ENCODE data around the gene PIP5K1A. TPM values are rescaled to one million over a fixed set of nuclear protein-coding genes. Genes with fewer than 3 reads are reported as not detected.

The PIP5K1A gene
- total and polyA plus RNA-seq, 2 of the 8 experiments (the other 6 are each of a cell fraction or from before 2014, with no cell fraction given) = 87.5 to 105 TPM

DNA sequence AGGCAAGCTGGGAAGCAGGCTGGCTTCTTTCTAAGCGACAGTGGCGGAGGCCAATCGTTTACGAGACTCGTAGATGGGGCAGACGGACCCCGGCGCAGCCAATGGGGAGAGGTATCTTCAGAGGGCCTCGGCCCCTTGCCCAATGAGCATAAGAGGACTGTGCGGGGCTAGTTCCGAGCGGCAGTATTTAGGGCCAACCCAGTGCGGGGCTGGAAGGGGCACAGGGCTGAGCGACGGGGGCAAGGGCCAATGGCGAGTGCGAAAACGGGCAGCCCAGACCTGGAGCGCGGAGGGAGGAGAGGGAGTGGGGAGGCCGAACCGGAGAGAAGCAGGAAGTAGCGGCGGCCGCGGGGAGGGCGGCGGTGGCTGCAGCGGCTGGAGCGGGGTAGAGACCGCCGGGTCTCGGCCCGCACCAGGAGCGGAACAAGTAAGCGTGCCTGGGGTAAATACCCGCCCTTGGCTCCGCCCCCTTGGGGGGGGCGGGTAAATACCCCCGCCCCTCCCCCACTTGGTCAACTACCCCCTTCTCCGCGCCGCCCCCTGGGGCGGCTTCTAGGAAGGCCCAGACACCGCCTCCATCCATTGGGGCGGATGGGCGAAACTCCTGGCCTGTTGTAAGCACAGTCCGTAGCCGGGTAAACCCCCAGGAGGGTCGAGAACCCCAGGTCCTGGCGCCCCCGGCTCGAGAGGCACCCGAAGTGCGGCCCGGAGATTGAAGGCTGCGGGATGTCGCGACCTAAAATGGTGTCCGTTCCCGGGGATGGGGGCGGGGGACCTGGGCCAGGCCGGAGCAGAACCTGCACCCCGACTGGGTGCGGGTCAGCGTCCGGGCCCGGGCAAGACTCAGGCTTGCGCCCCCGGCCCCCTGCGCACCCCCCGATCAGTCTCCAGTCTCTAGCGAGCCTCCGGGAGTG lies 83.9 kb downstream of the PIP5K1A start, which contains the start of gene ZNF687:
TSS of gene ZNF687 (plus strand) at position 331 of the 914 bp plus-strand sequence. CDS start 3,993 bp downstream, outside the sequence.
- Histone ChIP-seq H2BK12ac (ENCODE audit: low read depth, low read length) (peak within 1 kb of the TSS; percentile 99), H3K23ac (ENCODE audit: insufficient read length) (no peak within 1 kb of the TSS), H3K4ac (replicated peaks; ENCODE audit: insufficient read length, low read depth, low read length) (peak within 1 kb of the TSS; percentile 80), H3K27me3 (replicated peaks in 1 of 4; ENCODE audit: control insufficient read depth in 3 of 4, extremely low read depth in 1 of 4, insufficient read depth in 3 of 4, low read length in 3 of 4) (no peaks in the 10 kb centered on the region), H4K20me1 (replicated peaks in 1 of 2; ENCODE audit: control insufficient read depth in 1 of 2, insufficient read depth in 2 of 2, low read length in 2 of 2) (peaks cover 0 to 8% of the 10 kb centered on the region in 2 experiments), H3K9me3 (ENCODE audit: insufficient read depth in 2 of 2, low read depth in 1 of 2, low read length in 1 of 2) (no peaks in the 10 kb centered on the region), H2AK5ac (ENCODE audit: low read depth, low read length) (peak within 1 kb of the TSS; percentile 68), H3K4me2 (ENCODE audit: insufficient read depth in 1 of 2, low read depth in 2 of 2, low read length in 2 of 2) (peak within 1 kb of the TSS; percentile 88), H3K79me1 (ENCODE audit: low read depth, low read length) (peaks cover 8% of the 10 kb centered on the region; the same call in 1 of the 2 replicates), H2BK120ac (replicated peaks; ENCODE audit: low read depth, low read length) (peak within 1 kb of the TSS; percentile 58), H2BK20ac (ENCODE audit: low read length) (no peak within 1 kb of the TSS), H3K14ac (ENCODE audit: insufficient read length) (no peak within 1 kb of the TSS), H3K27ac (ENCODE audit: low read depth, low read length) (peak within 1 kb of the TSS; percentile 99), H4K91ac (replicated peaks; ENCODE audit: insufficient read length, low read length) (peak within 1 kb of the TSS; percentile 91), H2BK5ac (ENCODE audit: low read depth, low read length) (peak within 1 kb of the TSS; percentile 98), H2BK15ac (ENCODE audit: low read length) (peak within 1 kb of the TSS; percentile 96; the same call in 1 of the 2 replicates), H3K4me3 (ENCODE audit: extremely low read depth in 1 of 4, insufficient read depth in 2 of 4, low read depth in 3 of 4, low read length in 4 of 4) (peak within 1 kb of the TSS; percentile 77 to 96 (median 86)), H4K8ac (ENCODE audit: extremely low read depth, insufficient read depth, low read length) (peak within 1 kb of the TSS; percentile 97), H3K79me2 (ENCODE audit: control insufficient read depth in 1 of 2, insufficient read depth in 2 of 2, low read length in 2 of 2) (peaks cover 0 to 30% of the 10 kb centered on the region in 2 experiments; a peak in 2 of 4 replicates), H3K4me1 (replicated peaks in 1 of 4; ENCODE audit: control insufficient read depth in 3 of 4, insufficient read depth in 4 of 4, low read length in 3 of 4) (peaks cover 5 to 9% (median 7%) of the 10 kb centered on the region in 4 experiments; a peak in 5 of 7 replicates), H3K23me2 (ENCODE audit: low read depth, low read length) (peaks cover 9% of the 10 kb centered on the region), H3K18ac (ENCODE audit: extremely low read depth, low read length) (peak within 1 kb of the TSS; percentile 100), H4K5ac (ENCODE audit: insufficient read length, low read depth, low read length) (peak within 1 kb of the TSS; percentile 97), H3K56ac (replicated peaks; ENCODE audit: insufficient read length, low read depth, low read length) (peak within 1 kb of the TSS; percentile 97), H3K9ac (replicated peaks in 1 of 4; ENCODE audit: extremely low read depth in 1 of 4, low read depth in 3 of 4, low read length in 3 of 4) (peak within 1 kb of the TSS; percentile 94 to 97 (median 96)), H3K36me3 (ENCODE audit: control insufficient read depth in 2 of 4, insufficient read depth in 4 of 4, low read length in 3 of 4) (peaks cover 13 to 21% (median 15%) of the 10 kb centered on the region in 4 experiments), H2AFZ (ENCODE audit: low read length) (peak within 1 kb of the TSS; percentile 73)
- ChIA-PET POLR2A (ENCODE audit: partially characterized antibody) (interaction anchor here (0.6 to 11.6 kb wide), 34 partner anchors 8 to 554 kb away, joined by 3 to 213 read pairs (median 5); partner anchors contain the start of genes C1orf56, LYSMD1, PI4KB and PSMB4), CTCF (ENCODE audit: partially characterized antibody) (interaction anchor here (0.7 to 2.0 kb wide), 10 partner anchors 11 to 59 kb away, joined by 3 to 14 read pairs (median 4); no protein-coding TSS in a partner anchor)
- WGBS, 2 experiments (ENCODE audit: extremely low coverage in 1 of 2, insufficient coverage in 1 of 2, insufficient read length in 1 of 2, insufficient replicate concordance in 2 of 2, low coverage in 1 of 2, low lambda C conversion rate in 2 of 2, missing lambda C conversion rate in 1 of 2) = 0% methylated on average over 55 of the region's 74 CpGs; no CpG with 5 or more reads in 1 of the 2 experiments
- FAIRE-seq (no peak), DNase-seq (ENCODE audit: low read depth in 1 of 2, low spot score in 2 of 2) (peak; percentile 98 to 100)
- TF ChIP-seq CHD2 (IDR thresholded peaks at IDR 0.05; ENCODE audit: low read length) = peak; percentile 95
- no peak for TF ChIP-seq RXRA (IDR thresholded peaks at IDR 0.05; ENCODE audit: insufficient read depth, low read depth, low read length)
- TF ChIP-seq BACH1 (IDR thresholded peaks at IDR 0.05; ENCODE audit: low read length) = no peak
- TF ChIP-seq HDAC2 (IDR thresholded peaks at IDR 0.05; ENCODE audit: borderline replicate concordance in 1 of 2, low read depth in 2 of 2, low read length in 2 of 2) = no peak; a peak in 1 of 4 replicates
- no peak for TF ChIP-seq USF2 (IDR thresholded peaks at IDR 0.05; ENCODE audit: low read length)
- TF ChIP-seq RNF2 (IDR thresholded peaks at IDR 0.05; ENCODE audit: borderline replicate concordance, low read depth, low read length, missing control alignments, poor library complexity, severe bottlenecking) = no peak
- no peak for TF ChIP-seq SUZ12 (IDR thresholded peaks at IDR 0.05; ENCODE audit: low read length)
- TF ChIP-seq EGR1 (IDR thresholded peaks at IDR 0.05; ENCODE audit: borderline replicate concordance, low read depth, low read length) = no peak
- TF ChIP-seq YY1 (IDR thresholded peaks at IDR 0.05; ENCODE audit: low read depth, low read length) = peak; percentile 73; the same call in 1 of the 2 replicates

Data from H1 (cell line).